SU-DHL-6 (cell line): ENCODE measurements around the gene CUL1.

Experiments
- H2AFZ ChIP-seq: fragments of 200-600 bp; sonication (generic); 2 replicates; pipeline ENCODE4 v1.6.1; 2014; ENCODE audit warnings: low read depth, mild to moderate bottlenecking, moderate library complexity, mixed read lengths, antibody characterized with exemption, low read length; ENCODE audit not compliant: severe bottlenecking
- H3F3A ChIP-seq: fragments of 200-600 bp; shearing (Covaris generic); 2 replicates; pipeline ENCODE4 v1.6.0; 2016; ENCODE audit warnings: antibody characterized with exemption, mild to moderate bottlenecking; ENCODE audit not compliant: insufficient read depth
- H3K27ac ChIP-seq: fragments of 200-600 bp; sonication (generic); 2 replicates; pipeline ENCODE4 v1.5.1; 2016; ENCODE audit warnings: low read depth, mild to moderate bottlenecking, low read length, moderate library complexity, mixed read lengths
- H3K27me3 ChIP-seq: fragments of 200-600 bp; sonication (generic), shearing (Covaris generic); 2 replicates; pipeline ENCODE4 v1.6.0; 2014; ENCODE audit warnings: mild to moderate bottlenecking, low read length
- H3K36me3 ChIP-seq: fragments of 200-600 bp; sonication (generic); 2 replicates; pipeline ENCODE4 v1.6.1; 2014; ENCODE audit warnings: mild to moderate bottlenecking, low read length, mixed read lengths
- H3K4me2 ChIP-seq: fragments of 300-600, 200-600 bp; shearing (Covaris generic), sonication (generic); 2 replicates; pipeline ENCODE4 v1.6.0; 2014; ENCODE audit warnings: low read length, low read depth, mild to moderate bottlenecking; ENCODE audit not compliant: poor library complexity, severe bottlenecking
- H3K4me3 ChIP-seq: fragments of 200-600 bp; sonication (generic); 2 replicates; pipeline ENCODE4 v1.5.1; 2014; ENCODE audit warnings: antibody characterized with exemption, low read length, mild to moderate bottlenecking, mixed read lengths; ENCODE audit not compliant: insufficient read depth, poor library complexity, severe bottlenecking
- H3K79me2 ChIP-seq: fragments of 200-600 bp; sonication (generic); 2 replicates; pipeline ENCODE4 v1.6.1; 2014; ENCODE audit warnings: mild to moderate bottlenecking, low read length, moderate library complexity; ENCODE audit not compliant: insufficient read depth
- H3K9ac ChIP-seq: fragments of 200-600 bp; sonication (generic); 2 replicates; pipeline ENCODE4 v1.7.0; 2014; ENCODE audit warnings: mild to moderate bottlenecking, low read length
- H3K9me2 ChIP-seq: fragments of 200-600 bp; sonication (generic); replicated peaks from 2 replicates; pipeline ENCODE4 v1.6.1; 2014; ENCODE audit warnings: low read length; ENCODE audit not compliant: insufficient read depth
- H3K9me3 ChIP-seq: fragments of 200-600 bp; sonication (generic); 2 replicates; pipeline ENCODE4 v1.6.1; 2014; ENCODE audit warnings: low read length, mixed read lengths; ENCODE audit not compliant: insufficient read depth
- H4K20me1 ChIP-seq: fragments of 200-600 bp; sonication (generic); 2 replicates; pipeline ENCODE4 v1.6.1; 2014; ENCODE audit warnings: low read depth, mild to moderate bottlenecking, antibody characterized with exemption, low read length, moderate library complexity, mixed read lengths
- CTCF ChIP-seq: fragments of 200-600 bp; sonication (generic); IDR thresholded peaks from one replicate; pipeline ENCODE4 v1.5.1; 2017; ENCODE audit warnings: antibody characterized with exemption, mild to moderate bottlenecking, low read length, moderate library complexity; ENCODE audit not compliant: insufficient read depth, poor library complexity, severe bottlenecking
- EZH2phosphoT487 ChIP-seq: fragments of 200-600 bp; sonication (generic), shearing (Covaris generic); conservative IDR thresholded peaks from 2 replicates; pipeline ENCODE4 v1.6.1; 2018; ENCODE audit warnings: mild to moderate bottlenecking, antibody characterized with exemption, low read length, moderate library complexity, mixed read lengths

The CUL1 gene

GRCh38 chr7:148695953-148696352 is 2.8 kb upstream of the CUL1 start:
- H4K20me1 ChIP-seq = peaks cover 2% of the 10 kb centered on the region; the same call in 1 of the 2 replicates
- no peaks in the 10 kb centered on the region for H3K36me3 ChIP-seq
- no peak overlapping the region for H3K27ac ChIP-seq
- no peak overlapping the region for H2AFZ ChIP-seq
- H3F3A ChIP-seq = peaks cover 16% of the 10 kb centered on the region; the same call in 1 of the 2 replicates
- H3K79me2 ChIP-seq = peaks cover 19% of the 10 kb centered on the region
- no peak for TF ChIP-seq CTCF
- TF ChIP-seq EZH2phosphoT487 = no peak
- no peaks in the 10 kb centered on the region for H3K9me2 ChIP-seq
- H3K9ac ChIP-seq = no peak overlapping the region
- no peaks in the 10 kb centered on the region for H3K27me3 ChIP-seq
- H3K4me2 ChIP-seq = no peak overlapping the region
- no peaks in the 10 kb centered on the region for H3K9me3 ChIP-seq
- H3K4me3 ChIP-seq = no peak overlapping the region

GRCh38 chr7:148696787-148697186 is 1.9 kb upstream of the CUL1 start:
- Histone ChIP-seq H3K9me2 (no peaks in the 10 kb centered on the region), H3K27ac (no peak overlapping the region), H3F3A (peaks cover 16% of the 10 kb centered on the region), H3K4me3 (no peak overlapping the region), H3K9ac (no peak overlapping the region), H4K20me1 (peaks cover 10% of the 10 kb centered on the region), H3K27me3 (no peaks in the 10 kb centered on the region), H2AFZ (no peak overlapping the region), H3K36me3 (no peaks in the 10 kb centered on the region), H3K9me3 (no peaks in the 10 kb centered on the region), H3K79me2 (peaks cover 27% of the 10 kb centered on the region), H3K4me2 (peak overlapping the region; percentile 94)
- TF ChIP-seq CTCF = no peak
- no peak for TF ChIP-seq EZH2phosphoT487

GRCh38 chr7:148697256-148698006 is 1.3 kb upstream of the CUL1 start:
- Histone ChIP-seq H3F3A (peaks cover 16% of the 10 kb centered on the region), H3K9me2 (no peaks in the 10 kb centered on the region), H3K27me3 (no peaks in the 10 kb centered on the region), H3K9me3 (no peaks in the 10 kb centered on the region), H3K4me2 (peak overlapping the region; percentile 94), H3K36me3 (no peaks in the 10 kb centered on the region), H3K27ac (peak overlapping the region; percentile 70), H4K20me1 (peaks cover 17% of the 10 kb centered on the region), H3K4me3 (peak overlapping the region; percentile 85), H3K79me2 (peaks cover 34% of the 10 kb centered on the region), H2AFZ (peak overlapping the region; percentile 82), H3K9ac (peak overlapping the region; percentile 80)
- TF ChIP-seq EZH2phosphoT487 = no peak
- TF ChIP-seq CTCF = no peak
